WTC11 (cell line): ENCODE results near the gene STX5. TPM values are rescaled to one million over a fixed set of nuclear protein-coding genes. Genes with fewer than 3 reads are reported as not detected.

Experiments
- CTCF ChIP-seq: fragments of 200-600 bp; IDR thresholded peaks from 2 replicates; pipeline ENCODE4 v1.8.0; 2022; ENCODE audit warnings: antibody characterized with exemption
- ELF4 ChIP-seq: sonication (generic); formaldehyde crosslinking; IDR thresholded peaks from 2 replicates; pipeline ENCODE4 v1.8.1; 2022; ENCODE audit warnings: low read depth, mild to moderate bottlenecking, moderate library complexity, missing genetic modification reagents
- ESRRA ChIP-seq: sonication (generic); formaldehyde crosslinking; IDR thresholded peaks from 2 replicates; pipeline ENCODE4 v1.8.1; 2022; ENCODE audit warnings: mild to moderate bottlenecking, missing genetic modification reagents, borderline replicate concordance
- ETV6 ChIP-seq: sonication (generic); formaldehyde crosslinking; IDR thresholded peaks from 2 replicates; pipeline ENCODE4 v1.8.1; 2022; ENCODE audit warnings: mild to moderate bottlenecking, missing genetic modification reagents
- GRHL2 ChIP-seq: fragments of 250-450 bp; sonication (Bioruptor Pico); IDR thresholded peaks from 2 replicates; pipeline ENCODE4 v1.8.0; 2022; ENCODE audit warnings: mild to moderate bottlenecking, moderate library complexity; ENCODE audit not compliant: insufficient replicate concordance, severe bottlenecking
- HMGA2 ChIP-seq: fragments of 250-450 bp; sonication (Bioruptor Pico); IDR thresholded peaks from 2 replicates; pipeline ENCODE4 v1.4.0; 2021; ENCODE audit warnings: mild to moderate bottlenecking, moderate library complexity
- JAZF1 ChIP-seq: fragments of 250-450 bp; sonication (Bioruptor Pico); IDR thresholded peaks from 2 replicates; pipeline ENCODE4 v1.9.0; 2021; ENCODE audit warnings: moderate library complexity, mild to moderate bottlenecking, inconsistent platforms
- KAT7 ChIP-seq: sonication (generic); formaldehyde crosslinking; IDR thresholded peaks from 2 replicates; pipeline ENCODE4 v1.8.1; 2023; ENCODE audit warnings: missing genetic modification reagents, mild to moderate bottlenecking, borderline replicate concordance
- MXD4 ChIP-seq: fragments of 250-450 bp; sonication (Bioruptor Pico); IDR thresholded peaks from 2 replicates; pipeline ENCODE4 v1.8.0; 2021; ENCODE audit warnings: mild to moderate bottlenecking, moderate library complexity, borderline replicate concordance
- OVOL2 ChIP-seq: fragments of 250-450 bp; sonication (Bioruptor Pico); IDR thresholded peaks from 2 replicates; pipeline ENCODE4 v1.9.0; 2021; ENCODE audit warnings: mild to moderate bottlenecking, borderline replicate concordance
- PRRX2 ChIP-seq: fragments of 250-450 bp; sonication (Bioruptor Pico); IDR thresholded peaks from 2 replicates; pipeline ENCODE4 v1.8.0; 2021; ENCODE audit warnings: mild to moderate bottlenecking
- RELA ChIP-seq: sonication (generic); formaldehyde crosslinking; IDR thresholded peaks from 2 replicates; pipeline ENCODE4 v1.8.1; 2022; ENCODE audit warnings: missing genetic modification reagents, mild to moderate bottlenecking, borderline replicate concordance
- RORB ChIP-seq: fragments of 250-450 bp; sonication (Bioruptor Pico); IDR thresholded peaks from 2 replicates; pipeline ENCODE4 v1.9.0; 2021; ENCODE audit warnings: mild to moderate bottlenecking
- SP1 ChIP-seq: sonication (generic); formaldehyde crosslinking; conservative IDR thresholded peaks from 2 replicates; pipeline ENCODE4 v1.8.1; 2022; ENCODE audit warnings: missing genetic modification reagents
- TCF7 ChIP-seq: sonication (generic); formaldehyde crosslinking; IDR thresholded peaks from 2 replicates; pipeline ENCODE4 v1.8.0; 2022; ENCODE audit warnings: mild to moderate bottlenecking, low read depth, missing genetic modification reagents, moderate library complexity
- TEAD1 ChIP-seq: sonication (generic); formaldehyde crosslinking; IDR thresholded peaks from 2 replicates; pipeline ENCODE4 v1.8.0; 2022; ENCODE audit warnings: mild to moderate bottlenecking, missing genetic modification reagents
- TP53 ChIP-seq: sonication (generic); formaldehyde crosslinking; IDR thresholded peaks from 2 replicates; pipeline ENCODE4 v1.8.1; 2023; ENCODE audit warnings: mild to moderate bottlenecking, missing genetic modification reagents
- ZNF121 ChIP-seq: sonication (generic); formaldehyde crosslinking; IDR thresholded peaks from 2 replicates; pipeline ENCODE4 v1.8.0; 2023; ENCODE audit warnings: missing genetic modification reagents
- ZNF138 ChIP-seq: sonication (generic); formaldehyde crosslinking; conservative IDR thresholded peaks from 2 replicates; pipeline ENCODE4 v1.8.1; 2022; ENCODE audit warnings: mild to moderate bottlenecking, moderate library complexity, missing genetic modification reagents
- ZNF263 ChIP-seq: sonication (generic); formaldehyde crosslinking; IDR thresholded peaks from 2 replicates; pipeline ENCODE4 v1.8.1; 2022; ENCODE audit warnings: low read depth, mild to moderate bottlenecking, moderate library complexity, missing genetic modification reagents
- ZNF512 ChIP-seq: sonication (generic); formaldehyde crosslinking; IDR thresholded peaks from 2 replicates; pipeline ENCODE4 v1.8.1; 2022; ENCODE audit warnings: missing genetic modification reagents, borderline replicate concordance
- ZNF671 ChIP-seq: fragments of 250-450 bp; sonication (Bioruptor Pico); IDR thresholded peaks from 2 replicates; pipeline ENCODE4 v1.8.0; 2021; ENCODE audit warnings: mild to moderate bottlenecking
- ZSCAN18 ChIP-seq: fragments of 250-450 bp; sonication (Bioruptor Pico); IDR thresholded peaks from 2 replicates; pipeline ENCODE4 v2.1.2; 2022; ENCODE audit warnings: mild to moderate bottlenecking, moderate library complexity
- total RNA-seq: library from RNA; stranded (reverse); gene quantifications from 3 replicates; pipeline ENCODE4 v1.2.3, GENCODE V29; 2021
- TF ChIP-seq, protein P1 (sequence below): sonication (generic); formaldehyde crosslinking; IDR thresholded peaks from 2 replicates; pipeline ENCODE4 v1.8.1; 2023; ENCODE audit warnings: mild to moderate bottlenecking, moderate library complexity, missing genetic modification reagents
- TF ChIP-seq, protein P2 (sequence below): sonication (generic); formaldehyde crosslinking; IDR thresholded peaks from 2 replicates; pipeline ENCODE4 v1.8.1; 2022; ENCODE audit warnings: mild to moderate bottlenecking, missing genetic modification reagents, moderate library complexity, borderline replicate concordance
- TF ChIP-seq, protein P3 (sequence below): sonication (generic); formaldehyde crosslinking; IDR thresholded peaks from 2 replicates; pipeline ENCODE4 v1.8.1; 2022; ENCODE audit warnings: low read depth, mild to moderate bottlenecking, moderate library complexity, missing genetic modification reagents, borderline replicate concordance
- TF ChIP-seq, protein P4 (sequence below): sonication (generic); formaldehyde crosslinking; conservative IDR thresholded peaks from 2 replicates; pipeline ENCODE4 v1.8.1; 2022; ENCODE audit warnings: mild to moderate bottlenecking, missing genetic modification reagents
- TF ChIP-seq, protein P5 (sequence below): sonication (generic); formaldehyde crosslinking; IDR thresholded peaks from 2 replicates; pipeline ENCODE4 v1.8.1; 2023; ENCODE audit warnings: mild to moderate bottlenecking, missing genetic modification reagents, moderate library complexity

Gene STX5
- total RNA-seq, 1 experiment from 2014 or later = 30.2 TPM

DNA sequence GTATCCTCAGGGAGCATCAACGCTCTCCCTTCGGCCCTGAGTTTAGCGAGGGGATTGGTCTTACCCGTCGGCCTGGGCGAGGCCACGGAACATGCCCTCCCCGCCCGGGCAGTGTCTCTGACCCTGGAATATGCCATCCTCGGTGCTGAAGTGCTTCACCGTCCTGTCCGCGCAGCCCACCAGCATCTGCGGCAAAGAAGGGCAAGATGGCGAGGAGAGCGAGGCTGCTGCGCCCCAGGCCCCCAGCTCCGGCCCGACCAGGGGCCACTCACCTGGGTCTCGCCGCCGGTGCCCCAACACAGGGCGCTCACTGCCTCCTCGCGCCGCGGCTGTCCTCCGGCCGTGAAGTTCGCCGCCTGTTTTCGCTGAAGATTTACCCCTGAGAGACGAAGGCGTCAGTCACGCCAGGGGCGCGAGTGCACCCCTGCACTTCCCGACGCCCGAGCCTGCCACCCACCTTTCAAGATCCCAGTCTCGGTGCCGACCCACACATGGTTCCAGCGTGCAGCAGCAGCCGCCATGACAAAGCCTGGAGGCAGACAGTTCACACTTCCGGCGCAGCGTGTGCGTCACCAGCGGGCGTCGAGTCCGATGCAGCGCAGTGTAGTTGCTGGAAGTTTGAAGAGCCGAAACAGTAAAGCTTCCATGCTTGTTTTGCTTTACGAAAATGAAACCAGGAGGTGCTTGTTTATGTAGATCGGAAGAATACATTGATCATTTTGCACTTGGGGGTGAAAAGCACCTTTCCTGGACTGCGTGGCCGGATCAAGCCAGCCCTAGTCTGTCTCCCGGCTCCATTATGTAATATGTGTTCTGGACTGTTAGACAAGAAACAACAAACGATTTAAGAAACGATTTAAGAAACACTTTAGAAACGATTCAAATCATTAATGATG, 7.4 kb upstream of the STX5 start, which contains the start of gene WDR74 (continued):
- TF ChIP-seq ELF4 (no peak), ESRRA (CRISPR knock-in tag) (no peak), CTCF (no peak), ZNF263 (CRISPR knock-in tag) (no peak), GRHL2 (CRISPR knock-in tag) (no peak), PRRX2 (no peak), ETV6 (CRISPR knock-in tag) (peak; percentile 93), RORB (CRISPR knock-in tag) (no peak), RELA (CRISPR knock-in tag) (no peak), HMGA2 (CRISPR knock-in tag) (no peak), TEAD1 (CRISPR knock-in tag) (peak; percentile 93), KAT7 (CRISPR knock-in tag) (0 out of 2 replicates have a peak, but pooled peaks have one; percentile 69), JAZF1 (CRISPR knock-in tag) (no peak), MXD4 (CRISPR knock-in tag) (no peak), ZNF138 (CRISPR knock-in tag) (no peak), ZNF512 (CRISPR knock-in tag) (no peak), SP1 (CRISPR knock-in tag) (peak; percentile 87), TP53 (CRISPR knock-in tag) (no peak), ZNF671 (CRISPR knock-in tag) (no peak), TCF7 (CRISPR knock-in tag) (no peak), ZNF121 (CRISPR knock-in tag) (no peak), OVOL2 (no peak), ZSCAN18 (no peak)
- TF ChIP-seq, protein P1, sequence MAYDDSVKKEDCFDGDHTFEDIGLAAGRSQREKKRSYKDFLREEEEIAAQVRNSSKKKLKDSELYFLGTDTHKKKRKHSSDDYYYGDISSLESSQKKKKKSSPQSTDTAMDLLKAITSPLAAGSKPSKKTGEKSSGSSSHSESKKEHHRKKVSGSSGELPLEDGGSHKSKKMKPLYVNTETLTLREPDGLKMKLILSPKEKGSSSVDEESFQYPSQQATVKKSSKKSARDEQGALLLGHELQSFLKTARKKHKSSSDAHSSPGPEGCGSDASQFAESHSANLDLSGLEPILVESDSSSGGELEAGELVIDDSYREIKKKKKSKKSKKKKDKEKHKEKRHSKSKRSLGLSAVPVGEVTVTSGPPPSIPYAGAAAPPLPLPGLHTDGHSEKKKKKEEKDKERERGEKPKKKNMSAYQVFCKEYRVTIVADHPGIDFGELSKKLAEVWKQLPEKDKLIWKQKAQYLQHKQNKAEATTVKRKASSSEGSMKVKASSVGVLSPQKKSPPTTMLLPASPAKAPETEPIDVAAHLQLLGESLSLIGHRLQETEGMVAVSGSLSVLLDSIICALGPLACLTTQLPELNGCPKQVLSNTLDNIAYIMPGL = peak; percentile 87
- TF ChIP-seq, protein P2, sequence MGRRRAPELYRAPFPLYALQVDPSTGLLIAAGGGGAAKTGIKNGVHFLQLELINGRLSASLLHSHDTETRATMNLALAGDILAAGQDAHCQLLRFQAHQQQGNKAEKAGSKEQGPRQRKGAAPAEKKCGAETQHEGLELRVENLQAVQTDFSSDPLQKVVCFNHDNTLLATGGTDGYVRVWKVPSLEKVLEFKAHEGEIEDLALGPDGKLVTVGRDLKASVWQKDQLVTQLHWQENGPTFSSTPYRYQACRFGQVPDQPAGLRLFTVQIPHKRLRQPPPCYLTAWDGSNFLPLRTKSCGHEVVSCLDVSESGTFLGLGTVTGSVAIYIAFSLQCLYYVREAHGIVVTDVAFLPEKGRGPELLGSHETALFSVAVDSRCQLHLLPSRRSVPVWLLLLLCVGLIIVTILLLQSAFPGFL (CRISPR knock-in tag) = no peak
- TF ChIP-seq, protein P3, sequence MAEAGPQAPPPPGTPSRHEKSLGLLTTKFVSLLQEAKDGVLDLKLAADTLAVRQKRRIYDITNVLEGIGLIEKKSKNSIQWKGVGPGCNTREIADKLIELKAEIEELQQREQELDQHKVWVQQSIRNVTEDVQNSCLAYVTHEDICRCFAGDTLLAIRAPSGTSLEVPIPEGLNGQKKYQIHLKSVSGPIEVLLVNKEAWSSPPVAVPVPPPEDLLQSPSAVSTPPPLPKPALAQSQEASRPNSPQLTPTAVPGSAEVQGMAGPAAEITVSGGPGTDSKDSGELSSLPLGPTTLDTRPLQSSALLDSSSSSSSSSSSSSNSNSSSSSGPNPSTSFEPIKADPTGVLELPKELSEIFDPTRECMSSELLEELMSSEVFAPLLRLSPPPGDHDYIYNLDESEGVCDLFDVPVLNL (CRISPR knock-in tag) = 0 out of 2 replicates have a peak, but pooled peaks have one; percentile 39
- TF ChIP-seq, protein P4, sequence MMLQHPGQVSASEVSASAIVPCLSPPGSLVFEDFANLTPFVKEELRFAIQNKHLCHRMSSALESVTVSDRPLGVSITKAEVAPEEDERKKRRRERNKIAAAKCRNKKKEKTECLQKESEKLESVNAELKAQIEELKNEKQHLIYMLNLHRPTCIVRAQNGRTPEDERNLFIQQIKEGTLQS (CRISPR knock-in tag) = no peak
- TF ChIP-seq, protein P5, sequence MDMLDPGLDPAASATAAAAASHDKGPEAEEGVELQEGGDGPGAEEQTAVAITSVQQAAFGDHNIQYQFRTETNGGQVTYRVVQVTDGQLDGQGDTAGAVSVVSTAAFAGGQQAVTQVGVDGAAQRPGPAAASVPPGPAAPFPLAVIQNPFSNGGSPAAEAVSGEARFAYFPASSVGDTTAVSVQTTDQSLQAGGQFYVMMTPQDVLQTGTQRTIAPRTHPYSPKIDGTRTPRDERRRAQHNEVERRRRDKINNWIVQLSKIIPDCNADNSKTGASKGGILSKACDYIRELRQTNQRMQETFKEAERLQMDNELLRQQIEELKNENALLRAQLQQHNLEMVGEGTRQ (CRISPR knock-in tag) = peak; percentile 60
